ENCODE results near the gene PTPRK. TPM values are rescaled to one million over a fixed set of nuclear protein-coding genes. Genes with fewer than 3 reads are reported as not detected.

The PTPRK gene
- total and polyA plus RNA-seq, 2 of the 13 experiments (the other 11 are each of a cell fraction or from before 2014, with no cell fraction given): 43.6 to 98.3 TPM

DNA sequence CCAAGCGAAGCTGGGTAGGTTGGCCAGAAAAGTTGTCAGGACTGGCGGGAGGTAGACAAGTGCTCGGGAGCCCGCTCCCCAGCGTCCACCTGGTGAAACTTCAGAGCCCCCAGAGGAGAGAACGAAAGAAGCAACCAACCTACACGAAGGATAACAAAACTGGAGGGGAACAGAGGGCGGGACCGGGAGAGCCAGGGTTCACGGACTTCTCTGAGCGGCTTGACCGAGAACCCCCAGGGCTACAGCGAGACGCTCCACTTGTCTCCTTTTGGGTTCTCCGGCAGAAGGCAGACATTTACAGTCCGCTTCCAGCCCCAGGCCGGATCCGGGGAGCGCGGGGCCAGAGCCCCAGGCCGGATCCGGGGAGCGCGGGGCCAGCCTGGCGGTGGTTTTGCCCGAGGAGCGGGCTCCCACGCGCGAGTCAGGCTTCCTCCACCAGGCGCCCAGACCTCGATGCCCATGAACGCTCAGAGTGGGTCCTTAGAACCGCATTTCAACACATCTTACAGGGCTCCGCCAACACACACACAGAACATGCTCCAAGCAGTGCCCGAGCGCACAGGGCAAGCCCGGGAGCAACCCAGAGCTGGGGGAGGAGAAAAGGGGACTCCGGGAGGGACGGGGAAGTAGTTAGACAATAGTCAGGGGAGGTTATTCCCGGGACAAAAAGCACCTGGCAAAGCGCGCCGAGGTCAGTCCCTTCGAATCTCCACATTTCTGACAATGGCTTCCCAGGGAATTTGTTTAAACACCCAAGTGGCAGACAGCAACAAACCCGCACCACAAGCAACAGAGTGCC, 1.1 kb downstream of the PTPRK start (continued):
- TF ChIP-seq, protein P1, sequence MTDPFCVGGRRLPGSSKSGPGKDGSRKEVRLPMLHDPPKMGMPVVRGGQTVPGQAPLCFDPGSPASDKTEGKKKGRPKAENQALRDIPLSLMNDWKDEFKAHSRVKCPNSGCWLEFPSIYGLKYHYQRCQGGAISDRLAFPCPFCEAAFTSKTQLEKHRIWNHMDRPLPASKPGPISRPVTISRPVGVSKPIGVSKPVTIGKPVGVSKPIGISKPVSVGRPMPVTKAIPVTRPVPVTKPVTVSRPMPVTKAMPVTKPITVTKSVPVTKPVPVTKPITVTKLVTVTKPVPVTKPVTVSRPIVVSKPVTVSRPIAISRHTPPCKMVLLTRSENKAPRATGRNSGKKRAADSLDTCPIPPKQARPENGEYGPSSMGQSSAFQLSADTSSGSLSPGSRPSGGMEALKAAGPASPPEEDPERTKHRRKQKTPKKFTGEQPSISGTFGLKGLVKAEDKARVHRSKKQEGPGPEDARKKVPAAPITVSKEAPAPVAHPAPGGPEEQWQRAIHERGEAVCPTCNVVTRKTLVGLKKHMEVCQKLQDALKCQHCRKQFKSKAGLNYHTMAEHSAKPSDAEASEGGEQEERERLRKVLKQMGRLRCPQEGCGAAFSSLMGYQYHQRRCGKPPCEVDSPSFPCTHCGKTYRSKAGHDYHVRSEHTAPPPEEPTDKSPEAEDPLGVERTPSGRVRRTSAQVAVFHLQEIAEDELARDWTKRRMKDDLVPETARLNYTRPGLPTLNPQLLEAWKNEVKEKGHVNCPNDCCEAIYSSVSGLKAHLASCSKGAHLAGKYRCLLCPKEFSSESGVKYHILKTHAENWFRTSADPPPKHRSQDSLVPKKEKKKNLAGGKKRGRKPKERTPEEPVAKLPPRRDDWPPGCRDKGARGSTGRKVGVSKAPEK (CRISPR knock-in tag; IDR thresholded peaks at IDR 0.05; ENCODE audit: borderline replicate concordance): no peak; the same call in none of the 2 replicates
- no peak for TF ChIP-seq KDM5A (IDR thresholded peaks at IDR 0.05; ENCODE audit: borderline replicate concordance, low read length)
- TF ChIP-seq ZNF556 (CRISPR knock-in tag; IDR thresholded peaks at IDR 0.05; ENCODE audit: borderline replicate concordance): no peak; the same call in 1 of the 2 replicates
- TF ChIP-seq, protein P2, sequence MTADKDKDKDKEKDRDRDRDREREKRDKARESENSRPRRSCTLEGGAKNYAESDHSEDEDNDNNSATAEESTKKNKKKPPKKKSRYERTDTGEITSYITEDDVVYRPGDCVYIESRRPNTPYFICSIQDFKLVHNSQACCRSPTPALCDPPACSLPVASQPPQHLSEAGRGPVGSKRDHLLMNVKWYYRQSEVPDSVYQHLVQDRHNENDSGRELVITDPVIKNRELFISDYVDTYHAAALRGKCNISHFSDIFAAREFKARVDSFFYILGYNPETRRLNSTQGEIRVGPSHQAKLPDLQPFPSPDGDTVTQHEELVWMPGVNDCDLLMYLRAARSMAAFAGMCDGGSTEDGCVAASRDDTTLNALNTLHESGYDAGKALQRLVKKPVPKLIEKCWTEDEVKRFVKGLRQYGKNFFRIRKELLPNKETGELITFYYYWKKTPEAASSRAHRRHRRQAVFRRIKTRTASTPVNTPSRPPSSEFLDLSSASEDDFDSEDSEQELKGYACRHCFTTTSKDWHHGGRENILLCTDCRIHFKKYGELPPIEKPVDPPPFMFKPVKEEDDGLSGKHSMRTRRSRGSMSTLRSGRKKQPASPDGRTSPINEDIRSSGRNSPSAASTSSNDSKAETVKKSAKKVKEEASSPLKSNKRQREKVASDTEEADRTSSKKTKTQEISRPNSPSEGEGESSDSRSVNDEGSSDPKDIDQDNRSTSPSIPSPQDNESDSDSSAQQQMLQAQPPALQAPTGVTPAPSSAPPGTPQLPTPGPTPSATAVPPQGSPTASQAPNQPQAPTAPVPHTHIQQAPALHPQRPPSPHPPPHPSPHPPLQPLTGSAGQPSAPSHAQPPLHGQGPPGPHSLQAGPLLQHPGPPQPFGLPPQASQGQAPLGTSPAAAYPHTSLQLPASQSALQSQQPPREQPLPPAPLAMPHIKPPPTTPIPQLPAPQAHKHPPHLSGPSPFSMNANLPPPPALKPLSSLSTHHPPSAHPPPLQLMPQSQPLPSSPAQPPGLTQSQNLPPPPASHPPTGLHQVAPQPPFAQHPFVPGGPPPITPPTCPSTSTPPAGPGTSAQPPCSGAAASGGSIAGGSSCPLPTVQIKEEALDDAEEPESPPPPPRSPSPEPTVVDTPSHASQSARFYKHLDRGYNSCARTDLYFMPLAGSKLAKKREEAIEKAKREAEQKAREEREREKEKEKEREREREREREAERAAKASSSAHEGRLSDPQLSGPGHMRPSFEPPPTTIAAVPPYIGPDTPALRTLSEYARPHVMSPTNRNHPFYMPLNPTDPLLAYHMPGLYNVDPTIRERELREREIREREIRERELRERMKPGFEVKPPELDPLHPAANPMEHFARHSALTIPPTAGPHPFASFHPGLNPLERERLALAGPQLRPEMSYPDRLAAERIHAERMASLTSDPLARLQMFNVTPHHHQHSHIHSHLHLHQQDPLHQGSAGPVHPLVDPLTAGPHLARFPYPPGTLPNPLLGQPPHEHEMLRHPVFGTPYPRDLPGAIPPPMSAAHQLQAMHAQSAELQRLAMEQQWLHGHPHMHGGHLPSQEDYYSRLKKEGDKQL (CRISPR knock-in tag; IDR thresholded peaks at IDR 0.05; ENCODE audit: low read depth): no peak
- TF ChIP-seq, protein P3, sequence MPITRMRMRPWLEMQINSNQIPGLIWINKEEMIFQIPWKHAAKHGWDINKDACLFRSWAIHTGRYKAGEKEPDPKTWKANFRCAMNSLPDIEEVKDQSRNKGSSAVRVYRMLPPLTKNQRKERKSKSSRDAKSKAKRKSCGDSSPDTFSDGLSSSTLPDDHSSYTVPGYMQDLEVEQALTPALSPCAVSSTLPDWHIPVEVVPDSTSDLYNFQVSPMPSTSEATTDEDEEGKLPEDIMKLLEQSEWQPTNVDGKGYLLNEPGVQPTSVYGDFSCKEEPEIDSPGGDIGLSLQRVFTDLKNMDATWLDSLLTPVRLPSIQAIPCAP (CRISPR knock-in tag; IDR thresholded peaks at IDR 0.05; ENCODE audit: low read depth): no peak
- peak; percentile 83 for TF ChIP-seq SAP130 (CRISPR knock-in tag; IDR thresholded peaks at IDR 0.05; ENCODE audit: low read depth)
- TF ChIP-seq, protein P4, sequence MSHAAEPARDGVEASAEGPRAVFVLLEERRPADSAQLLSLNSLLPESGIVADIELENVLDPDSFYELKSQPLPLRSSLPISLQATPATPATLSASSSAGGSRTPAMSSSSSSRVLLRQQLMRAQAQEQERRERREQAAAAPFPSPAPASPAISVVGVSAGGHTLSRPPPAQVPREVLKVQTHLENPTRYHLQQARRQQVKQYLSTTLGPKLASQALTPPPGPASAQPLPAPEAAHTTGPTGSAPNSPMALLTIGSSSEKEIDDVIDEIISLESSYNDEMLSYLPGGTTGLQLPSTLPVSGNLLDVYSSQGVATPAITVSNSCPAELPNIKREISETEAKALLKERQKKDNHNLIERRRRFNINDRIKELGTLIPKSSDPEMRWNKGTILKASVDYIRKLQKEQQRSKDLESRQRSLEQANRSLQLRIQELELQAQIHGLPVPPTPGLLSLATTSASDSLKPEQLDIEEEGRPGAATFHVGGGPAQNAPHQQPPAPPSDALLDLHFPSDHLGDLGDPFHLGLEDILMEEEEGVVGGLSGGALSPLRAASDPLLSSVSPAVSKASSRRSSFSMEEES (CRISPR knock-in tag; IDR thresholded peaks at IDR 0.05): no peak
- TF ChIP-seq, protein P5, sequence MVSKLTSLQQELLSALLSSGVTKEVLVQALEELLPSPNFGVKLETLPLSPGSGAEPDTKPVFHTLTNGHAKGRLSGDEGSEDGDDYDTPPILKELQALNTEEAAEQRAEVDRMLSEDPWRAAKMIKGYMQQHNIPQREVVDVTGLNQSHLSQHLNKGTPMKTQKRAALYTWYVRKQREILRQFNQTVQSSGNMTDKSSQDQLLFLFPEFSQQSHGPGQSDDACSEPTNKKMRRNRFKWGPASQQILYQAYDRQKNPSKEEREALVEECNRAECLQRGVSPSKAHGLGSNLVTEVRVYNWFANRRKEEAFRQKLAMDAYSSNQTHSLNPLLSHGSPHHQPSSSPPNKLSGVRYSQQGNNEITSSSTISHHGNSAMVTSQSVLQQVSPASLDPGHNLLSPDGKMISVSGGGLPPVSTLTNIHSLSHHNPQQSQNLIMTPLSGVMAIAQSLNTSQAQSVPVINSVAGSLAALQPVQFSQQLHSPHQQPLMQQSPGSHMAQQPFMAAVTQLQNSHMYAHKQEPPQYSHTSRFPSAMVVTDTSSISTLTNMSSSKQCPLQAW (CRISPR knock-in tag; IDR thresholded peaks at IDR 0.05): 0 out of 2 replicates have a peak, but pooled peaks have one; percentile 49
- TF ChIP-seq NR2C2 (CRISPR knock-in tag; IDR thresholded peaks at IDR 0.05; ENCODE audit: borderline replicate concordance): no peak
- no peak for TF ChIP-seq FOXK2 (IDR thresholded peaks at IDR 0.05)
- TF ChIP-seq POLR2AphosphoS5 (IDR thresholded peaks at IDR 0.05; ENCODE audit: low read depth, low read length): peak; percentile 46; the same call in 1 of the 2 replicates
- no peak; the same call in 1 of the 2 replicates for TF ChIP-seq HOXD1 (CRISPR knock-in tag; IDR thresholded peaks at IDR 0.05)
- TF ChIP-seq, protein P6, sequence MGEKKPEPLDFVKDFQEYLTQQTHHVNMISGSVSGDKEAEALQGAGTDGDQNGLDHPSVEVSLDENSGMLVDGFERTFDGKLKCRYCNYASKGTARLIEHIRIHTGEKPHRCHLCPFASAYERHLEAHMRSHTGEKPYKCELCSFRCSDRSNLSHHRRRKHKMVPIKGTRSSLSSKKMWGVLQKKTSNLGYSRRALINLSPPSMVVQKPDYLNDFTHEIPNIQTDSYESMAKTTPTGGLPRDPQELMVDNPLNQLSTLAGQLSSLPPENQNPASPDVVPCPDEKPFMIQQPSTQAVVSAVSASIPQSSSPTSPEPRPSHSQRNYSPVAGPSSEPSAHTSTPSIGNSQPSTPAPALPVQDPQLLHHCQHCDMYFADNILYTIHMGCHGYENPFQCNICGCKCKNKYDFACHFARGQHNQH (CRISPR knock-in tag; IDR thresholded peaks at IDR 0.05): peak; percentile 27; the same call in 1 of the 2 replicates
- TF ChIP-seq NFRKB (IDR thresholded peaks at IDR 0.05): no peak

All from HepG2 (cell line).